ENCODE results near the gene RHBDD3. TPM values are rescaled to one million over a fixed set of nuclear protein-coding genes. Genes with fewer than 3 reads are reported as not detected.

RHBDD3 gene
- total and polyA plus RNA-seq, 9 of the 15 experiments (the other 6 are each of a cell fraction or from before 2014, with no cell fraction given): 0.32 to 35.6 (median 14.0) TPM

DNA sequence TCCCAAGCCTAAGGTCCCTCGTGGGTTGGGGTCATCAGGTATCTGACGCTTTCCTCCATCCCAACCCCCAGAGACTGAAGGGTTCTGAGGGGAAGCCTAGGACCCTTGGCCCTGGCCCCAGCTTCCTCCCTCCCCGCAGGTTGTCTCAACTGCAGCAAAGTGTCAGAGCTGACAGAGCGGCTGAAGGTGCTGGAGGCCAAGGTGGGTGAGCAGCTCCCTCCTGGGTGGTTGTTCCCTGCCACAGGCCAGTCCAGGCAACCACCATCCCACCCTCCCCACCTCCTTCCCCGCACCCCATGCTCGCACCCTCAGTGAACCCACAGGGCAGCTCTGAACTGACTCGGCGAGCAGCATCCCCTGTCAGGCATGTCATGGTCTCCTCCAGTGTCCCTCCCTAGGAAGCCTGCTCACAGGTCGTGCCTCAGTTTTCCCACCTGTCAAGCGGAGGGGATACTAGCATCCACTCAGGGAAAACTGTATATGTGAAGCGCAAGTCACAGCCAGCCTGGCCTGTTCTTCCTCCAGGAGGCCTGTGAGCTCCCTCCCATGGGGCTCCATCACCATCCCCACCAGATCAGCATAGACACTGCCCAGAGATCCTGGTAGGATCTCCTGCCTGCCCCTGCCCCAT is 41.3 kb downstream of the RHBDD3 start:
- Histone ChIP-seq H4K20me1 (replicated peaks; ENCODE audit: control insufficient read depth, insufficient read depth, low read length) (no peaks in the 10 kb centered on the region), H3K9me3 (replicated peaks; ENCODE audit: control insufficient read depth, insufficient read depth, low read depth, low read length) (no peaks in the 10 kb centered on the region), H3K27me3 (ENCODE audit: control insufficient read depth in 2 of 2, insufficient read depth in 2 of 2, low read length in 2 of 2) (no peaks in the 10 kb centered on the region), H3K4me1 (replicated peaks in 1 of 2; ENCODE audit: control insufficient read depth in 2 of 2, insufficient read depth in 2 of 2, low read length in 2 of 2) (peaks cover 0 to 12% of the 10 kb centered on the region in 2 experiments; a peak in 2 of 5 replicates), H2AFZ (ENCODE audit: low read depth, low read length) (no peak overlapping the region), H3K4me2 (ENCODE audit: insufficient read depth, low read length) (no peak overlapping the region), H3K9me1 (ENCODE audit: control insufficient read depth, insufficient read depth, low read length) (no peaks in the 10 kb centered on the region), H3K79me2 (ENCODE audit: control insufficient read depth, insufficient read depth, low read length) (no peaks in the 10 kb centered on the region), H3K9ac (ENCODE audit: insufficient read depth in 1 of 2, low read depth in 2 of 2, low read length in 2 of 2) (peak overlapping the region in 1 of 2 experiments; percentile 68; a peak in 2 of 4 replicates), H3K36me3 (ENCODE audit: control insufficient read depth, insufficient read depth, low read length) (no peaks in the 10 kb centered on the region), H3K27ac (ENCODE audit: extremely low read depth, low read depth, low read length) (no peak overlapping the region), H3K4me3 (no peak overlapping the region)
- TF ChIP-seq POLR2G (IDR thresholded peaks at IDR 0.05; ENCODE audit: low read depth, low read length): 0 out of 2 replicates have a peak, but pooled peaks have one; percentile 1
- TF ChIP-seq ZFPM2 (CRISPR knock-in tag; IDR thresholded peaks at IDR 0.05): no peak
- FAIRE-seq (no peak), DNase-seq (ENCODE audit: extremely low read depth in 1 of 4, low spot score in 3 of 4) (no peak), ATAC-seq (no peak)
- ChIA-PET POLR2A (interaction anchor here (0.6 to 1.6 kb wide), 3 partner anchors 9 to 525 kb away, joined by 3 to 4 read pairs (median 4); no protein-coding TSS in a partner anchor), CTCF (ENCODE audit: low intra/inter-chr PET ratio) (interaction anchor here (0.7 kb wide), 1 partner anchor 68 kb away, joined by 3 read pairs; no protein-coding TSS in a partner anchor)
- no TSS peak for BruUV-seq (replicated peaks)
- in situ Hi-C loops (cut with MboI): no loop called here
- WGBS (ENCODE audit: insufficient coverage, low coverage, missing lambda C conversion rate): 37% methylated on average over 4 of the region's 11 CpGs
- intact Hi-C loops (cut with micrococcal nuclease): no loop called here

DNA sequence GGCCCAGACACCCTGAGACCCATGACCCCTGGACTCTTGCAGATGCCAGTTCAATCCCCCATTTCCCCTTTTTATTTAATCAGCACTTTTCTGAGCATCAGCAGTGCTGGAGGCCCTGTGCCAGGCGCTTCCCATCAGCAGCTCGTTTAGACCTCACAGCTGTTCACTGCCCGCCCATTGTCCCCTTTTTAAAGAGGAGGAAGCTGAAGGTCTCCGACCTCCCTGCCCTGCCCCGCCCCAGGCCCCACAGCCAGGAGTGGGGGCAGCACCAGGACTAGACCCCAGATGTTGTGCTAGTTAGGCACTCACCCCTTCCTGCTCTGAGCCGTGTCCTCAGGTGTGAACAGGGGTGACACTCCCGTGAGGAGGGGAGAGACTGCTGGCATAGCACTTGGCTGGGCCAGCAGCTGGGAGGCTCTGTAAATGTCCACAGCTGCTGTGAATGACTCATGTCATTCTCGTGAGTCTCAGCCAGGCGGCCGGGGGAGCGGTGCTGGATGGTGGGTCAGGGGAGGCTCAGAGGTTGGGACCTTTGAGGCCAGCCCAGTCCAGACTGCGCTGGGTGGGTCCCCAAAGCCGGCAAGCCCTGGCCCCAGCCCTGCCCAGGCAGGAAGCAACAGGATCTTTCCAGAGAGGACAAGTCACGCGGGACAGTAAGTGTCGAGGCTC is 42.2 kb downstream of the RHBDD3 start:
- no TSS peak for BruUV-seq (replicated peaks)
- Histone ChIP-seq H3K4me3 (no peak overlapping the region), H3K27me3 (ENCODE audit: control insufficient read depth in 2 of 2, insufficient read depth in 2 of 2, low read length in 2 of 2) (no peaks in the 10 kb centered on the region), H3K79me2 (ENCODE audit: control insufficient read depth, insufficient read depth, low read length) (no peaks in the 10 kb centered on the region), H3K9ac (ENCODE audit: insufficient read depth in 1 of 2, low read depth in 2 of 2, low read length in 2 of 2) (peak overlapping the region in 1 of 2 experiments; percentile 13; a peak in 1 of 4 replicates), H2AFZ (ENCODE audit: low read depth, low read length) (no peak overlapping the region), H3K36me3 (ENCODE audit: control insufficient read depth, insufficient read depth, low read length) (no peaks in the 10 kb centered on the region), H3K4me2 (ENCODE audit: insufficient read depth, low read length) (no peak overlapping the region), H3K9me1 (ENCODE audit: control insufficient read depth, insufficient read depth, low read length) (no peaks in the 10 kb centered on the region), H3K9me3 (replicated peaks; ENCODE audit: control insufficient read depth, insufficient read depth, low read depth, low read length) (no peaks in the 10 kb centered on the region), H4K20me1 (replicated peaks; ENCODE audit: control insufficient read depth, insufficient read depth, low read length) (no peaks in the 10 kb centered on the region), H3K4me1 (replicated peaks in 1 of 2; ENCODE audit: control insufficient read depth in 2 of 2, insufficient read depth in 2 of 2, low read length in 2 of 2) (peaks cover 0 to 12% of the 10 kb centered on the region in 2 experiments; a peak in 2 of 5 replicates), H3K27ac (ENCODE audit: extremely low read depth, low read depth, low read length) (no peak overlapping the region)
- DNase-seq (ENCODE audit: extremely low read depth in 1 of 4, low spot score in 3 of 4) (no peak), FAIRE-seq (no peak), ATAC-seq (peak; percentile 68)
- CTCF ChIA-PET (ENCODE audit: low intra/inter-chr PET ratio): no interaction called here
- 34% methylated on average over 10 of the region's 16 CpGs for WGBS (ENCODE audit: insufficient coverage, low coverage, missing lambda C conversion rate)
- POLR2A ChIA-PET: interaction anchor here (0.7 to 1.6 kb wide), 3 partner anchors 9 to 619 kb away, joined by 3 to 4 read pairs (median 4); no protein-coding TSS in a partner anchor
- intact Hi-C loops (cut with micrococcal nuclease): no loop called here
- in situ Hi-C loops (cut with MboI): no loop called here
- TF ChIP-seq MYNN (IDR thresholded peaks at IDR 0.05) (no peak), MYNN (CRISPR knock-in tag; IDR thresholded peaks at IDR 0.05) (no peak), POLR2G (IDR thresholded peaks at IDR 0.05; ENCODE audit: low read depth, low read length) (peak; percentile 36), KLF16 (IDR thresholded peaks at IDR 0.05) (no peak), ZNF316 (IDR thresholded peaks at IDR 0.05) (0 out of 2 replicates have a peak, but pooled peaks have one; percentile 6), ZFP30 (CRISPR knock-in tag; IDR thresholded peaks at IDR 0.05; ENCODE audit: borderline replicate concordance) (no peak), MEF2A (IDR thresholded peaks at IDR 0.05; ENCODE audit: control insufficient read depth, low read depth, low read length) (no peak), NR2F6 (CRISPR knock-in tag; IDR thresholded peaks at IDR 0.05) (no peak), SPI1 (IDR thresholded peaks at IDR 0.05; ENCODE audit: borderline replicate concordance, low read depth, low read length) (0 out of 2 replicates have a peak, but pooled peaks have one; percentile 19)
- TF ChIP-seq, protein P1, sequence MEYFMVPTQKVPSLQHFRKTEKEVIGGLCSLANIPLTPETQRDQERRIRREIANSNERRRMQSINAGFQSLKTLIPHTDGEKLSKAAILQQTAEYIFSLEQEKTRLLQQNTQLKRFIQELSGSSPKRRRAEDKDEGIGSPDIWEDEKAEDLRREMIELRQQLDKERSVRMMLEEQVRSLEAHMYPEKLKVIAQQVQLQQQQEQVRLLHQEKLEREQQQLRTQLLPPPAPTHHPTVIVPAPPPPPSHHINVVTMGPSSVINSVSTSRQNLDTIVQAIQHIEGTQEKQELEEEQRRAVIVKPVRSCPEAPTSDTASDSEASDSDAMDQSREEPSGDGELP (CRISPR knock-in tag; IDR thresholded peaks at IDR 0.05; ENCODE audit: borderline replicate concordance): peak; percentile 26; the same call in 1 of the 2 replicates
- TF ChIP-seq, protein P2, sequence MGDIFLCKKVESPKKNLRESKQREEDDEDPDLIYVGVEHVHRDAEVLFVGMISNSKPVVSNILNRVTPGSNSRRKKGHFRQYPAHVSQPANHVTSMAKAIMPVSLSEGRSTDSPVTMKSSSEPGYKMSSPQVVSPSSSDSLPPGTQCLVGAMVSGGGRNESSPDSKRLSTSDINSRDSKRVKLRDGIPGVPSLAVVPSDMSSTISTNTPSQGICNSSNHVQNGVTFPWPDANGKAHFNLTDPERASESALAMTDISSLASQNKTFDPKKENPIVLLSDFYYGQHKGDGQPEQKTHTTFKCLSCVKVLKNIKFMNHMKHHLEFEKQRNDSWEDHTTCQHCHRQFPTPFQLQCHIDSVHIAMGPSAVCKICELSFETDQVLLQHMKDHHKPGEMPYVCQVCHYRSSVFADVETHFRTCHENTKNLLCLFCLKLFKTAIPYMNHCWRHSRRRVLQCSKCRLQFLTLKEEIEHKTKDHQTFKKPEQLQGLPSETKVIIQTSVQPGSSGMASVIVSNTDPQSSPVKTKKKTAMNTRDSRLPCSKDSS (IDR thresholded peaks at IDR 0.05; ENCODE audit: low read depth, partially characterized antibody): no peak

Measured in K562 (cell line).